Body of pancreas (tissue), 4 donors: Measurements from ENCODE around the gene MGAT4A.
A peak's percentile ranks its signal among the peaks of the same experiment; 100 is the strongest.

Experiments used
- POLR2A ChIP-seq, 3 donors: fragments of 450-650 bp; IDR thresholded peaks; one replicate each; pipeline ENCODE4 v1.6.1; 2016; ENCODE audit warnings: antibody characterized with exemption in 3 of 3, mild to moderate bottlenecking in 2 of 3
- TF ChIP-seq, protein P1 (sequence below), 7 experiments: fragments of 450-650 bp in 4 of 7; fragments of 200-600 bp in 3 of 7; sonication (generic) in 3 of 7; IDR thresholded peaks; one replicate each; pipeline ENCODE4 v1.5.1; 2016 to 2019; ENCODE audit warnings: antibody characterized with exemption in 7 of 7

DNA sequence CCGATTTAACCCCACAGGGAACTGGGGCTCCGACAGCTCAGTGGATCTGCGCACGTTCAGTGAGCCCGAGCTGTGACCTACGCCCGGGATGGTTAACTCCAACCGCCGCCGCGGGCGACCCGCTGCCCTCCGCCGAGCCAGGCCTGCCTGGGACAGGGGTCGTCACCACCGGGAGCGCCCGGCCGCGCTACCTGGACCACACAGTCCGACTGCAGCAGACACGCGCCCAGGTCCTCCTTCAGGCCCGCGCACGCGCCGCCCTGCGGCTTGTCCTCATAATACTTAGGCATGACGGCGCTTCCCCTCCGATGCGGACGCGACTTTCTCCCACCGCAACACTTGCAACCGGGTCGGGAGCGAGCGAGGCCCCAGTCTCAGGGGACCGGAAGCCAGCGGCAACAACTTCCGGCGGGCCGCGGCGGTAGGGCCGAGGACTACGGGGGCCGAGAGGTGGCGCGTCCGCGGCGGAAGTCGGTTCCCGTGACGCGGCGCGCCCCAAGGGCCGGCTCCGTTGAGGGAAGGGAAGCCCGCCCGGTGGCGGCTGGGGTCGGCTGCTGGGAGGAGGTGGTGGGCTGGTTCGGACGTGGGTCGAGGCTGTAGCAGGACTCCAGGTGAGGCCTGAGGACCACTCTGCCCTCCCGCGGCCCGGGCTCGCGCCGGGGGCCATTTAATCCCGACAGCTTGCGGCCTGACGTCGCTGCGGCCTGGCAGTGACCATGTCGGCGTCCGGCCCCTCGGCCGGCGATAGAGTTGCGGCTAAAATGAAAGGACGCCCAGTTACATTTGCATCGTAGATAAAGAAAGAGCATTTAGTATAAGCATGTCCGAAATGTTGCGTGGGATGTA is 122.6 kb downstream of the MGAT4A start, which contains the start of the genes COA5 and UNC50:
- peak; percentile 83 to 93 (median 92) for TF ChIP-seq POLR2A (IDR thresholded peaks at IDR 0.05)
- TF ChIP-seq, protein P1, sequence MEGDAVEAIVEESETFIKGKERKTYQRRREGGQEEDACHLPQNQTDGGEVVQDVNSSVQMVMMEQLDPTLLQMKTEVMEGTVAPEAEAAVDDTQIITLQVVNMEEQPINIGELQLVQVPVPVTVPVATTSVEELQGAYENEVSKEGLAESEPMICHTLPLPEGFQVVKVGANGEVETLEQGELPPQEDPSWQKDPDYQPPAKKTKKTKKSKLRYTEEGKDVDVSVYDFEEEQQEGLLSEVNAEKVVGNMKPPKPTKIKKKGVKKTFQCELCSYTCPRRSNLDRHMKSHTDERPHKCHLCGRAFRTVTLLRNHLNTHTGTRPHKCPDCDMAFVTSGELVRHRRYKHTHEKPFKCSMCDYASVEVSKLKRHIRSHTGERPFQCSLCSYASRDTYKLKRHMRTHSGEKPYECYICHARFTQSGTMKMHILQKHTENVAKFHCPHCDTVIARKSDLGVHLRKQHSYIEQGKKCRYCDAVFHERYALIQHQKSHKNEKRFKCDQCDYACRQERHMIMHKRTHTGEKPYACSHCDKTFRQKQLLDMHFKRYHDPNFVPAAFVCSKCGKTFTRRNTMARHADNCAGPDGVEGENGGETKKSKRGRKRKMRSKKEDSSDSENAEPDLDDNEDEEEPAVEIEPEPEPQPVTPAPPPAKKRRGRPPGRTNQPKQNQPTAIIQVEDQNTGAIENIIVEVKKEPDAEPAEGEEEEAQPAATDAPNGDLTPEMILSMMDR (IDR thresholded peaks at IDR 0.05), result peak in 2 of 7 experiments; percentile 16 to 17
